Stimulated activated CD4-positive, alpha-beta T cell treated with anti-CD3 and anti-CD28 coated beads, Interleukin-15, amount 100 ng/mL, for 1 hour (primary cell): ENCODE data around the gene ZNF444.
"Not testable (repeated sequence)": the region's sequence is repeated elsewhere in the genome, so short reads cannot be mapped to it uniquely, and the experiment has no call there.

ENCODE experiments used
- DNase-seq, 2 donors: peaks; one replicate each; pipeline ENCODE4 v3.0.0-alpha.2; 2020; ENCODE audit warnings: low read depth in 1 of 2, low spot score in 1 of 2

The ZNF444 gene

DNA sequence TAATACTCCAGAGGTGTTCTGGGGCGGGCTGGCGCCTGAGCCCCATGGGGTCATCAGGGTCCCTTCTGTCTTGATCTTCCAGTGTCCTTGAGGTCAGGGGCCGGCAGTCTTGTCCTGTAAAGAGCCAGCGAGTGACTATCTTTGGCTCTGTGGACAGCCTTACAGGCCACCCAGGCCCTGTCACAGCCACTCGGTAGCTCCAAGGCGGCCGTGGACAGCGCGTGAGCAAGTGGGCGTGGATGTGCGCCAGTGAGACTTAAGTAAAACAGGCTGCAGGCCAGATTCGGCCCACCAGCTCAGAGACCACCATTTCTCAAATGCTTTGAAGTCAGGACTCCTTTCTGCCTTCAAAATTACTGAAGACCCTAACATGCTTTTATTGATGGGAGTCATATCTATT lies 3.7 kb downstream of the ZNF444 start:
- DNase-seq, result no peak

DNA sequence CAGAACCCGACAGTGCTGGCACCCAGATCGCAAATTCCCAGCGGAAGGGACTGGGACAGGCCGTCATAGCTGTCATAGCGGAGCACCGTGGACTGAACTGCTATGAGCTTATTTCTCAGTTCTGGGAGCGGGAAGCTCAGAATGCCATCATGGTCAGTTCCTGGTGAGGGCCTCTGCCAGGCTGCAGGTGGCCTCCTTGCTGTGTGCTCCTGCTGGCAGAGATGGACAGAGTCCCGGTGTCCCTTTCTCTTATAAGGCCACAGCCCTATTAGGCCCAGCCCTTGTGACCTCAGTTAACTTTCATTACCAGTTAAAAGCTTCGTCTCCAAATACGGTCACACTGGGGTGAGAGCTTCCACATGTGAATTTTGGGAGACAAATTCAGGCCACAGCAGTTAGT lies 4.6 kb downstream of the ZNF444 start:
- DNase-seq, result no peak

DNA sequence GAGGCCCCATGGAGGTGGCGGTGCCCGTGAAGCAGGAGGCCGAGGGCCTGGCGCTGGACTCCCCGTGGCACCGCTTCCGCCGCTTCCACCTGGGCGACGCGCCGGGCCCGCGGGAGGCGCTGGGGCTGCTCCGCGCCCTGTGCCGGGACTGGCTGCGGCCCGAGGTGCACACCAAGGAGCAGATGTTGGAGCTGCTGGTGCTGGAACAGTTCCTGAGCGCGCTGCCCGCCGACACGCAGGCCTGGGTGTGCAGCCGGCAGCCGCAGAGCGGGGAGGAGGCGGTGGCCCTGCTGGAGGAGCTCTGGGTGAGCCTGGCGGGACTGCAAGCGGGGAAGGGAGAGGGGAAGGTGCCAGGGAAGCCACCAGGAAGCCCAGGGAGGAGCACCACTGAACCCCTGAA lies 5.8 kb downstream of the ZNF444 start:
- DNase-seq, result no peak

DNA sequence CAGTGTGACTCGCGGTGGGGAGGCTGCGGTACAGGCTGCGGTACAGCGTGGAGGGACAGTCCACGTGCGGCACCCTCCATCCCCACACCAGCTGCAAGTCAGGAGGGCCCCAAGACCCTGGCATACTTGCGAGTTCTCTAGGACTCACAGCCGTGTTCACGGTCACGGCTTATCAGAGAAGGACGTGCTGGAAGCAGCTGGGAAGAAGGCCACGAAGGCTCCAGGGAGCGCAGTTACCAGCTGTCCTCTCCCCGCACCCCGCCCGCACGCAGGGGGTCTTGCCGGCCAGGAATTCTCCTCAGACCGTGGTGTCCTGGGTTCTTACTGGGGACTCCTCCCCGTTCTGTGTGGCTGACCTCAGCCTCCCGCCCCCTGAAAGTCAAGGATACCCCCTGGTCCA lies 6.2 kb downstream of the ZNF444 start:
- no peak for DNase-seq

DNA sequence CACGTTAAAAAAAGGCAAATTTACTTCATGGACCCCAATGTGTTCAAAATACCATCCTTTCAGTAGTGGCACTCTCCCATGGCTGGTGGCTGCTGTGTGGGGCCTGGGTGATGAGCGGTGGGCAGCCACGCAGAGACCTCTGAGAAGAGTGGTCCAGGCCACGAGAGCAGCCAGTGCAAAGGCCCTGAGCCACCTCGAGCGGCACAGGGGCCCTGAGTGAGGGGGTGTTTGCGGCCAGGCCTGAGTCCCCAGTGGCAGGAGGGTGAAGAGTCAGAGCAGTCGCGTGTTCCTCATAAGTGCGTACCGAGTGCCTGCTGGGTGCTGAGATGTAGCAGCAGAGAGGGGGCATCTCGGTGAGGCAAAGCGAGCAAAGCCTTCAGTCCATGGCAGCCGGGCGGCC lies 7.0 kb downstream of the ZNF444 start:
- no peak for DNase-seq

DNA sequence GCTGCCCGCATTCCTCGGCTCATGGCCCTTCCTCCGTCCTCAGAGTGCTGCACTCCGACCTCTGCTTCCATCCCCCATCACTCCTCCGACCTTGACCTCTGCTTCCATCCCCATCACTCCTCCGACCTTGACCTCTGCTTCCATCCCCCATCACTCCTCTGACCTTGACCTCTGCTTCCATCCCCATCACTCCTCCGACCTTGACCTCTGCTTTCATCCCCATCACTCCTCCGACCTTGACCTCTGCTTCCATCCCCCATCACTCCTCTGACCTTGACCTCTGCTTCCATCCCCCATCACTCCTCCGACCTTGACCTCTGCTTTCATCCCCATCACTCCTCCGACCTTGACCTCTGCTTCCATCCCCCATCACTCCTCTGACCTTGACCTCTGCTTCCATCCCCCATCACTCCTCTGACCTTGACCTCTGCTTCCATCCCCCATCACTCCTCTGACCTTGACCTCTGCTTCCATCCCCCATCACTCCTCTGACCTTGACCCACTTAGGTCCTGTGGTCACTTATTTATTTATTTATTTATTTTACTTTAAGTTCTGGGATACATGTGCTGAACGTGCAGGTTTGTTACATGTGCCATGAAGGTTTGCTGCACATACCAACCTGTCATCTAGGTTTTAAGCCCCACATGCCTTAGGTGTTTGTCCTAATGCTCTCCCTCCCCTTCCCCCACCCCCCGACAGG lies 8.0 kb downstream of the ZNF444 start:
- not testable (repeated sequence) for DNase-seq

DNA sequence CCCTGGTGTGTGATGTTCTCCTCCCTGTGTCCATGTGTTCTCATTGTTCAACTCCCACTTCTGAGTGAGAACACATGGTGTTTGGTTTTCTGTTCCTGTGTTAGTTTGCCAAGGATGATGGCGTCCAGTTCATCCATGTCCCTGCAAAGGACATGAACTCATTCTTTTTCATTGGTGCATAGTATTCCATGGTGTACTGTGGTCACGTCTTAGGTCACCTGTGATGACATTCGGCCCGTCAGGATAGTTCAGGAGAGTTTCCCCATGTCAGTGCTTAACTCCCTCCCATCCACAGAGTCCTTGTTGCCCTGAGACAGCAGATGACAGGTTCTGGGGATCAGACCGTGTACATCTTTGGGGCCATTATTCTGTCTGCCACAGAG lies 8.6 kb downstream of the ZNF444 start:
- DNase-seq, result no peak

DNA sequence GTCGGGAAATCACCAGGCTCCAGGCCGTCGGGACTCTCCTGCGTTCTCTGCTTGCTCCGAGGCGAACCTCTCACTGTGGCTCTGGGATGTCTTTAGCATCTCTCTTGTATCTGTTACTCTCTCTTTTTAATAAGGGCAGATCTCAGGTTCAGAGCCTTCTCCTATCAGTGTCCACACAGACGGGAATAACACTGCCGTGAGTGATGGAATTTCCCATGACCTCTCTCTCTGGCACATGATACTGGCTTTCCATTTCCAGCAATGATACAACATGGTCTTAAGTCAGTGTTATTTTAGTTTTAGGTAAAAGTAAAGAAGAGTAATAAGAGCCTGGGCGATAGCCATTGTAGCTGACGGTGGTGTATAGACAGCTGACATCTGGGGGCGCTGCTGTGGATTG lies 9.3 kb downstream of the ZNF444 start:
- no peak for DNase-seq

DNA sequence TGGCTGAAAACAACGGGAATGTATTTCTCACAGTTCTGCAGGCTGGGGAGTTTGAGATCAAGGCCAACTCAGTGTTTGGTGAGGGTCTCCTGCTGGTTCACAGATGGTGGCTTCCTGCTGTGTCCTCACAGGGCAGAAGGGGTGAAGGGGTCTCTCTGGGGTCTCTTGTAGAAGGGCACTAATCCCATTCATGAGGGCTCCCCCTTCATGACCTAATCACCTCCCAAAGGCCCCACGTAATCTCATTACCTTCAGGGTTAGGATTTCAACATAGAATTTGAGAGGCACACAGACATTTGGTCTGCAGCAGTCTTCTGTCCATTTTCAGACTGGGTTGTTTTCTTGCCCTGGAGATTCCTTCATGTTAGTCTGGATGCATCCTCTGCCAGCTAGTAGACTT lies 11.6 kb downstream of the ZNF444 start:
- DNase-seq, result no peak

DNA sequence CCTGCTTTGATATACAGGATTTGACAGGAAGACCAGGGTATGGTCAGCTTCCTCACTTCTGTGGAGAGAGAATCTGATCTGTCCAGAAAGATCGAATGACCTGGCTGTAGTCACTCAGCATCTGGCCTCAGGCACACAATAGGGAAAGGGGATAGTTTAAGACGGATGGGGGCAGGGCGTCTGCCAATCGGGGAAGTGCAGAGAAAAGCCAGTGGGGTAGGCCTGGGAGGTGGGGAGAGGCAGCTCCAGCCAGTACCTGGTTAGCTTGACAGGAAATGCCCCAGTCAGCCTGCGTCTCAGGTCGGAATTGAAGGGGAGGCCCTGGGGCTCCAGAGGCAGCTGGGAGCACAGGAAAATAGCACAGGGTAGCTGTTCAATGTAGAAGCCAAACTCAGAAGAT lies 12.4 kb downstream of the ZNF444 start:
- no peak for DNase-seq

DNA sequence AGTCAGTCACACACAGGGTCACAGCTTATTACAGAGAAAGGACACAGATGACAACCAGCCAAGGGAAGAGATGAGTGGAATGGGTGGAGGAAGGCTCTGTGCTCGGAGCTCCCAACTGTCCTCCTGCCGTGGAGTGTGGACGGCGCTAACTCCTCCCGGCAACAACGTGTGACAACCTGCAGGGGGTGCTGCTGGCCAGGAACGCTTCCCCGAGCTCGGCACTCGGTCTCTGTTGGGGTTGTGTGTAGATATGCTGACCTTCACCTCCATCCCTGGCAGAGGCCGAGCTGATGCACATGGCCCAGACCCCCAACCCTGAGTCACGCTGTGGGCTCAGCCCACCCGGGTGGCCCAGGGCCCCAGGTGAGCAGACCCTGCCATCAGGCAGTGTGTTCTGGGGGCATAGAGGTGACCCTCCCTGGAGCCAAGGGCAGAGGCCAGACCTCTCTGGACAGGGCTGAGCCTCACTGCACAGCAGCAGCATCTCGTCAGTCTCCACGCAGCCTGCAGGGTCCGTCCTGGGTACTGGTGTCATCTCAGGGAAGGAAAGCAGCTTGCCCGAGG lies 14.1 kb downstream of the ZNF444 start:
- no peak for DNase-seq

DNA sequence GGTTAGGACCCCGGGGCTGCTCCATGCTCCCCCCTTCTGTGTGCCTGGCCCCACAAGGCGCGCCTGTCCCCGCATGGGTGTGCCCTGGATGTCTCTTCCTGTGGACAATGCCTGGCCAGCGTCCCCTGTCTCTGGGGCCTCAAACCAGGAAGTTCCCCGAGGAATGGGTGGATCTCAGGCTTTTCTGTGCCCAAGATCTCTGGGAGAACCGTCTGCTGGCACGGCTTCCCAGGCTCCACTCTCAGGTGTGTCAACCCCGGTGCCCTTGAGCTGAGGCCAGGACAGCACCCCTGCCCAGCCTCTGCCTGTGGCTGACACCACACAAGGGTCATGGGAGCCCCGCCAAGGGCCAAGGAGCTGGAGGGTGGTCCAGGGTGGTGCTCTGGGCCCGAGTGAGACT lies 15.7 kb downstream of the ZNF444 start:
- no peak for DNase-seq

DNA sequence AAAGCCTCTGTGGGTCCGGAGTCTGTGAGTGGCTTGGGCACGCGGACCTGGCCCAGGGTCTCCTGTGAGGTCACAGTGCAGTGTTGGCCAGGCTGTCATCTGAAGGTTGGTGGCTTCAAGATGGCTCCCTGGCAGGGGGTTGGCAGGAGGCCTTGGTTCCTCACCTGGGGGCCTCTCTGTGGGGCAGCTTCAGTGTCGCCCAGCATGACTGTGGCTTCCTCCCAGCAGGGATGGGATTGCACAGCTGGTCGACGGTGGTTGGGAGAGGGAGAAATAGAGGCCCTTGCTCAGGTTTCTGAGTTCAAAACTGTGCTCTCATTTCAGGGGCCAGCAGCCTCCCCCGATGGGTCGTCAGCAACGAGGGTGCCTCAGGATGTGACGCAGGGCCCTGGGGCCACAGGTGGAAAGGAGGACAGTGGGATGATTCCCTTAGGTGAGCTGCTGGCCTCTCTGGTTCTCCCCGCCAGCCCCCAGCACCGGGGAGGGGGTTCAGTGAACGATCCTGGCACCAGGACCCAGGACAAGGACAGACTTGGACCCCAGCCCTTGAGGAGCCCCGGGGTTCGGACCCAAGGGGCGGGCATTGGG lies 17.2 kb downstream of the ZNF444 start:
- DNase-seq, result no peak

DNA sequence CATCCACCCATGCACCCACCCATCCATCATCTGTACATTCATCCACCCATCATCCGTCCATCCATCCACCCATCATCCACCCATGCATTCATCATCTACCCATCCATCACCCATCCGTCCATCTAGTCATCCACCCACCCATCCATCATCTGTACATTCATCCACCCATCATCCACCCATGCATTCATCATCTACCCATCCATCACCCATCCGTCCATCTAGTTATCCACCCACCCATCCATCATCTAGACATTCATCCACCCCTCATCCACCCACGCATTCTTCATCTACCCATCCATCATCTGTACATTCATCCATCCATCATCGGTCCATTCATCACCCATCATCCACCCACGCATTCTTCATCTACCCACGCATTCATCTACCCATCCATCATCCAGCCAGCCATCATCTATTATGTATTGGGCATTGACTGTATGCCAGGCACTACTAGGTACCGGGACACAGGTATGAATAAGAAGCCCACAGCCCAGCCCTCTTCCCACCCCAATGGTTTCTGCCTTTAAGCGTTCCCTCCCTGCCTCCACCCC lies 18.0 kb downstream of the ZNF444 start:
- DNase-seq, result no peak

DNA sequence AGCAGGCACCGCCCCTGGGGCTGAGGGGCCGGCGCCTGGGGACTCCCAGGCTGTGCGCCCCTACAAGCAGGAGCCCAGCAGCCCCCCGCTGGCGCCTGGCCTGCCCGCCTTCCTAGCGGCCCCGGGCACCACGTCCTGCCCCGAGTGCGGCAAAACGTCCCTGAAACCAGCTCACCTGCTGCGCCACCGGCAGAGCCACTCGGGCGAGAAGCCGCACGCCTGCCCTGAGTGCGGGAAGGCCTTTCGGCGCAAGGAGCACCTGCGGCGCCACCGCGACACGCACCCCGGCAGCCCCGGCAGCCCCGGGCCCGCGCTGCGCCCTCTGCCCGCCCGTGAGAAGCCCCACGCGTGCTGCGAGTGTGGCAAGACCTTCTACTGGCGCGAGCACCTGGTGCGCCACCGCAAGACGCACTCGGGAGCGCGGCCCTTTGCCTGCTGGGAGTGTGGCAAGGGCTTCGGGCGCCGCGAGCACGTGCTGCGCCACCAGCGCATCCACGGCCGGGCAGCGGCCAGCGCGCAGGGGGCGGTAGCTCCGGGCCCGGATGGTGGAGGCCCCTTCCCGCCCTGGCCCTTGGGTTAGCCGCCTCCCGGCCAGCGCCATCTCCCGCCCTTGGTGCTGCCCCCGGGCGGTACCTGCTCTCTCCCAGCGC lies 18.7 kb downstream of the ZNF444 start:
- DNase-seq, result no peak

DNA sequence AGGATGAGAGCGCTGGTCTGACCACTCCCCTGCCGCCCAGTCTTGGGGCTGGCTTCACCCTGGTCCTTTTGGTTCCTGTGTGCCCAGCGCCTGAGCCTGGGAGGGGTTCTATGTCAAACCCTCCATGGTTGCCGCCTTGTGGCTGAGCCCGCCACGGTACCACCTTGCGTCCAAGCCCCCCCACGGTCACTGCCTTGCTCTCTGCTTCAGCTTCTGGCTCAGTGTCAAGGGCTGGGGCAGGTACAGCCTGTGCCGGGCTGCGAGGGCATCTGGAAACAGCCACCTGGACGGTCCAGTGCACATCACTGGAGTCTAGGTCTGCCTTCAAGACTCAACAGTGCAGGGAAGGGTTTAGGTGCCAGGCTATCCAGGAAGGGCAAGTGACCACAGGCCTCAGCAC lies 20.4 kb downstream of the ZNF444 start:
- DNase-seq, result no peak

DNA sequence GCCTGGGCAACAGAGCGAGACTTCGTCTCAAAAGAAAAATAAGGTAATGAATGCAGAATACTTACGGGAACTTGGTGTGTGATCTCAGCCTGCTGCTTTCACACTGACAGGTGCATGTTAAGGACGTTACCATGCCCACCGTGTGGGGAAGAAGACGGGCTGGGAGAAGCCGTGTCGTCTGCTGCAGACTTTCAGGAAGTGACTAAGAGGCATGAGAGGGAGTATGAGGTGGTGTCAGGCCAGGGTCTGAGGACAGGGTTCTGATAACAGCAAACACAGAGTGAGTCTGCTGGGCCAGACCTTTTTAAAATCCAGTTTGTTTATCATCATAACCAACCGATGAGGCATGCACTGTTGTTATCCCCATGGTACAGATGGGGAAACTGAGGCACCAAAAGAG lies 21.2 kb downstream of the ZNF444 start:
- DNase-seq, result no peak

DNA sequence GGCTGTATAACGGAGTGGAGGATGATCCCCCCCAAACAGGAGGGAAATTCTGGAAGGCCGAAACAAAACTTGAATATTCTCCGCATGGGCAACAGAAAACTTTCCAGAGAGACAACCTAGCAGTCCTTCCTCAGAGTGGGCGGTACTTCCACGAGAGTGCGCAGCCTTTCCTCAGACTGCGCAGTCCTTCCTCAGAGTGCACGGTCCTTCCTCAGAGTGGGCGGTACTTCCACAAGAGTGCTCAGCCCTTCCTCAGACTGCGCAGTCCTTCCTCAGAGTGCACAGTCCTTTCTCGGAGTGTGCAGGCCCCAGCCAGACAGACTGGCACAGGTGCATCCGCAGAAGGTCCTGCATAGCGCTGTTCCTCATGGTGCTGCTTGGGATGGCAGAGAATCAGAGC lies 22.0 kb downstream of the ZNF444 start:
- DNase-seq, result no peak

DNA sequence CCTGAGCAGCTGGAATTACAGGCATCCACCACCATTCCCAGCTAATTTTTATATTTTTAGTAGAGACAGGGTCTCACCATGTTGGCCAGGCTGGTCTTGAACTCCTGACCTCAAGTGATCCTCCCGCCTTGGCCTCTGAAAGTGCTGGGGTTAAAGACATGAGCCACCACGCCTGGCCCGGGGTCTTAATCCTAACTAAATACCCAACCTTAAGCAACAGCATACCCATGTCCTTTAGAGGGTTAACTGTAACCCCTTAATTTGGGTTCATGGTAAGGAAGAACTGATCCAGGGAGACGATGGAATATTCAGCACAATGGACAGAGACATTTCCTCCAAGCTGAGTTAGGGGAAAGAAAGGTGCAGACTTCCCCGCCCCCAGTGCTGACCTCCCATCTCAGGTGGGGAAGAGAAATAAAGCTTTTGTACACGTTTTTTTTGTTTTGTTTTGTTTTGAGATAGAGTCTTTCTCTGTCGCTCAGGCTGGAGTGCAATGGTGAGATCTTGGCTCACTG lies 26.0 kb downstream of the ZNF444 start:
- DNase-seq, result no peak

DNA sequence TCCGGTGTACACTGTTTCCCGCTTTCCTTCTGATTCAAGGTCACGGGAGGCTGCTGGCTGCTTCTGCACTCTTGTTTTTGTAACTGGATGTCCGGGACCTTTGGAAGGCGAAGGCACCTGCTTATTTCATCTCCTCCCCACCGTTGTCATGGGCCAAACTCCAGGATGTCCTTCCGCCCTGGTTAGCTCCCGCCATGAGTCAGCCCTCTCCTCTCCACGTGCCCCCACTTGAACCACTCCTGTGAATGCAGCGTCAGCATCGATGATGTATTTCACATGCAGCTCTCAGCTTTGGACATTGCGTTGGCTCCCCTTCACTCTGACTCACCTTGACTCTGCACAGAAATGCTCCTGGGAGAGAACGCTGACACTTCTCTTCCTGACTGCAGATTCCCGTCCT lies 29.2 kb downstream of the ZNF444 start:
- DNase-seq, result no peak

DNA sequence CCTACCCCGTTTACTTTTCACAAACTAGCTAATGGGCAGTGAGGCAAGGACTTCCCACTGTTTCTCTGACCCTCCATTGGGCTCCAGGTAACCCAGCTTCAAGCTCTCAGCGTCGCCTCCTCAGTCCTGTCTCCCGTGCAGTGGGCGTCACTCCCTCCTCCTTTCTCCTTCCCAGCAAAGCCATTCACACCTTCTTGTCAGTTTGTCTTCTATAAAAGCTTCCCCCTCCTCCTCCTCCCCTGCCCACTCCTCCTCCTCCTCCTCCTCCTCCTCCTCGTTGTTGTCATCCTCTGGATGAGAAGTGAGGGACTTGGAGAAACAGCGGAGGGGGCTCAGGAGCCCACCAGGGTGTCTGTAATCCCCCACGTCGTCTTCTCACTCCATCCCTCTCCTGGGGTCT lies 33.0 kb downstream of the ZNF444 start:
- no peak for DNase-seq

DNA sequence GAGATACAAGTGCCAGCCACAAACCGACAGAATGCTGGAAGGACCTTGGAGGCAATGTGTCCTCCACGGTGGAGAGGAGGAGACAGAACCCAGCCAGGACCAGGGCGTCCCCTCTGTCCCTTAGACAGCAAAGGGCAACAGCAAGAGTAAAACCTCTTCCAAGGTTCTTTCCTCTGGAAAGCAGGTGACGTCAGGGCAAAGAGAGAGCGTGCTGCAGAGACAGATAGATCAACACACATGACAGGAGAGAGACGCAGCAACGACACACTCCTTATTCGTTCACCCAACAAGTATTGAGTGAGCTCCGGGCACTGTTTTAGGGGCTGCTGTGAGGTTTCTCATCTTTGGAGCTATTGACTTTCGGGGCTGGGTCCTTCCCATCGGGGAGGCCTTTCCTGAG lies 33.5 kb downstream of the ZNF444 start:
- DNase-seq, result no peak
